ENCODE data around the gene CEMIP2. TPM values are rescaled to one million over a fixed set of nuclear protein-coding genes. Genes with fewer than 3 reads are reported as not detected.

The CEMIP2 gene
- total and polyA plus RNA-seq, 2 donors (not counting 1 experiment from before 2014, with no cell fraction given), result 35.1 to 45.6 TPM

- no peak overlapping the region for H3K4me3 ChIP-seq (replicated peaks in 1 of 4; ENCODE audit: control extremely low read depth in 1 of 4, insufficient read depth in 1 of 4, low read depth in 3 of 4, low read length in 4 of 4)
- H3K79me2 ChIP-seq (ENCODE audit: control insufficient read depth, insufficient read depth, low read length), result no peaks in the 10 kb centered on the region
- H3K9ac ChIP-seq (ENCODE audit: insufficient read depth, low read length), result no peak overlapping the region
- no peak overlapping the region for H3K27ac ChIP-seq (ENCODE audit: insufficient read depth, low read length)
- H4K20me1 ChIP-seq (ENCODE audit: control insufficient read depth, extremely low read depth, insufficient read depth, low read length), result no peaks in the 10 kb centered on the region
- no peaks in the 10 kb centered on the region for H3K4me1 ChIP-seq (ENCODE audit: control insufficient read depth, extremely low read depth, insufficient read depth, low read length)
- H3K36me3 ChIP-seq (ENCODE audit: control insufficient read depth, insufficient read depth, low read length), result no peaks in the 10 kb centered on the region
- no peaks in the 10 kb centered on the region for H3K9me3 ChIP-seq (ENCODE audit: control insufficient read depth, insufficient read depth, low read depth, low read length)
- H3K4me2 ChIP-seq (ENCODE audit: extremely low read depth, insufficient read depth, low read length), result no peak overlapping the region
- TF ChIP-seq CTCF (conservative IDR thresholded peaks at IDR 0.05 in 1 of 2, IDR thresholded peaks at IDR 0.05 in 1 of 2; ENCODE audit: low read depth in 1 of 2, low read length in 2 of 2), result no peak
- no peak for TF ChIP-seq EZH2 (IDR thresholded peaks at IDR 0.05; ENCODE audit: low read length, missing control alignments)
- H2AFZ ChIP-seq (ENCODE audit: low read length), result no peak overlapping the region
- no peak for DNase-seq (ENCODE audit: low read depth in 2 of 2)
- H3K27me3 ChIP-seq (ENCODE audit: control insufficient read depth, insufficient read depth, low read length), result no peaks in the 10 kb centered on the region
Measured at GRCh38 chr9:71783120-71783523, 14.8 kb upstream of the CEMIP2 start.

GRCh38 chr9:71781391-71781790 is 13.1 kb upstream of the CEMIP2 start:
- no peak overlapping the region for H3K4me2 ChIP-seq (ENCODE audit: extremely low read depth, insufficient read depth, low read length)
- H3K4me3 ChIP-seq (replicated peaks in 1 of 4; ENCODE audit: control extremely low read depth in 1 of 4, insufficient read depth in 1 of 4, low read depth in 3 of 4, low read length in 4 of 4), result no peak overlapping the region
- no peak overlapping the region for H3K9ac ChIP-seq (ENCODE audit: insufficient read depth, low read length)
- no peaks in the 10 kb centered on the region for H4K20me1 ChIP-seq (ENCODE audit: control insufficient read depth, extremely low read depth, insufficient read depth, low read length)
- no peak for TF ChIP-seq CTCF (conservative IDR thresholded peaks at IDR 0.05 in 1 of 2, IDR thresholded peaks at IDR 0.05 in 1 of 2; ENCODE audit: low read depth in 1 of 2, low read length in 2 of 2)
- no peak for TF ChIP-seq EZH2 (IDR thresholded peaks at IDR 0.05; ENCODE audit: low read length, missing control alignments)
- no peaks in the 10 kb centered on the region for H3K27me3 ChIP-seq (ENCODE audit: control insufficient read depth, insufficient read depth, low read length)
- H3K27ac ChIP-seq (ENCODE audit: insufficient read depth, low read length), result no peak overlapping the region
- no peaks in the 10 kb centered on the region for H3K9me3 ChIP-seq (ENCODE audit: control insufficient read depth, insufficient read depth, low read depth, low read length)
- no peaks in the 10 kb centered on the region for H3K36me3 ChIP-seq (ENCODE audit: control insufficient read depth, insufficient read depth, low read length)
- no peak overlapping the region for H2AFZ ChIP-seq (ENCODE audit: low read length)
- DNase-seq (ENCODE audit: low read depth in 2 of 2), result no peak
- no peaks in the 10 kb centered on the region for H3K79me2 ChIP-seq (ENCODE audit: control insufficient read depth, insufficient read depth, low read length)
- no peaks in the 10 kb centered on the region for H3K4me1 ChIP-seq (ENCODE audit: control insufficient read depth, extremely low read depth, insufficient read depth, low read length)

GRCh38 chr9:71780953-71781352 is 12.6 kb upstream of the CEMIP2 start:
- no peaks in the 10 kb centered on the region for H4K20me1 ChIP-seq (ENCODE audit: control insufficient read depth, extremely low read depth, insufficient read depth, low read length)
- no peak for DNase-seq (ENCODE audit: low read depth in 2 of 2)
- H3K36me3 ChIP-seq (ENCODE audit: control insufficient read depth, insufficient read depth, low read length), result no peaks in the 10 kb centered on the region
- TF ChIP-seq EZH2 (IDR thresholded peaks at IDR 0.05; ENCODE audit: low read length, missing control alignments), result no peak
- no peak for TF ChIP-seq CTCF (conservative IDR thresholded peaks at IDR 0.05 in 1 of 2, IDR thresholded peaks at IDR 0.05 in 1 of 2; ENCODE audit: low read depth in 1 of 2, low read length in 2 of 2)
- H3K27ac ChIP-seq (ENCODE audit: insufficient read depth, low read length), result no peak overlapping the region
- no peak overlapping the region for H2AFZ ChIP-seq (ENCODE audit: low read length)
- H3K9me3 ChIP-seq (ENCODE audit: control insufficient read depth, insufficient read depth, low read depth, low read length), result no peaks in the 10 kb centered on the region
- no peaks in the 10 kb centered on the region for H3K27me3 ChIP-seq (ENCODE audit: control insufficient read depth, insufficient read depth, low read length)
- H3K79me2 ChIP-seq (ENCODE audit: control insufficient read depth, insufficient read depth, low read length), result no peaks in the 10 kb centered on the region
- H3K9ac ChIP-seq (ENCODE audit: insufficient read depth, low read length), result no peak overlapping the region
- H3K4me1 ChIP-seq (ENCODE audit: control insufficient read depth, extremely low read depth, insufficient read depth, low read length), result no peaks in the 10 kb centered on the region
- H3K4me2 ChIP-seq (ENCODE audit: extremely low read depth, insufficient read depth, low read length), result no peak overlapping the region
- H3K4me3 ChIP-seq (replicated peaks in 1 of 4; ENCODE audit: control extremely low read depth in 1 of 4, insufficient read depth in 1 of 4, low read depth in 3 of 4, low read length in 4 of 4), result no peak overlapping the region

All from fibroblast of lung (primary cell).